ENCODE data around the gene IFI27L1. TPM values are rescaled to one million over a fixed set of nuclear protein-coding genes. Genes with fewer than 3 reads are reported as not detected.
A peak's percentile ranks its signal among the peaks of the same experiment; 100 is the strongest.

The IFI27L1 gene, protein sequence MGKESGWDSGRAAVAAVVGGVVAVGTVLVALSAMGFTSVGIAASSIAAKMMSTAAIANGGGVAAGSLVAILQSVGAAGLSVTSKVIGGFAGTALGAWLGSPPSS
- 9.4 TPM for total RNA-seq

DNA sequence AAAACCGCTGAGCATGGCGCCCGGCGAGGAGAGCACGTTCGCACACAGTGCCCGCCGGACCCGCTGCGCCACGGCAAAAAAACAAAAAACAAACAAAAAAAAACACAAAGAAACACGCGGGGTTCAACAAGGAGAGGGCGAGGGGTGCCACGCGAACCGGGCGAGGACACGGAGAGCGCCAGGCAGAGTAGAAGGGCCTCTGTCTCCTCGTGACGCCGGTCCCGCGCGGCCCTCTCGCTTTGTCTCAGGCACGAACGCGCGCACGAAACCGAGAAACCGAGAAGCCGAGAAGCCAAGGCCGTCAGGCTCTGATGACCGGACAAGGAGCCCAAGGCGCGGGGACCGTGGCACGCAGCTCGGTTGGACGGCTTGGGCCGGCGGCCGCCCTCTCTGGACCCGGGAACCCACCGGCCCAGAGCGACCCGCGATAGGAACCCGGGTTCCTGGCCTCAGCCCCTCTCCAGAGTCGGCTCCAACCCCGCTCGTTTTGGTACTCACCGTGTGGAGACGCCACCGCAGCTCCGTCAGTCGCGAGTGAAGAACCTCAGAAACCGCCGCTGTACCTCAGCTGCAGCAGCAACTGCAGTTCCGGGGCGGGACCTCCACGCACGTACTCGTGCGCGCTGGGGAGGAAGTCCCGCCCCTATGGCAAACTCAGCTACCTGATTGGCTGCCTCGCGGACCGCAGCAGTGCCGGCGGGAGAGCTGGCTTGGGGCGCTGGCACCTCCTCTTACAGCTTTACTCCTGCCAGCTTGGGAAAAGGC, at the start of gene IFI27L1, which contains the start of gene DDX24:
TSS of gene IFI27L1 (plus strand) at position 690 of the 765 bp plus-strand sequence. CDS start 15,628 bp downstream, outside the sequence.
TSS of gene DDX24 (minus strand) at position 582 of the 765 bp plus-strand sequence. CDS start 1,460 bp downstream, outside the sequence.
- peak; percentile 96 for DNase-seq (ENCODE audit: low spot score)

DNA sequence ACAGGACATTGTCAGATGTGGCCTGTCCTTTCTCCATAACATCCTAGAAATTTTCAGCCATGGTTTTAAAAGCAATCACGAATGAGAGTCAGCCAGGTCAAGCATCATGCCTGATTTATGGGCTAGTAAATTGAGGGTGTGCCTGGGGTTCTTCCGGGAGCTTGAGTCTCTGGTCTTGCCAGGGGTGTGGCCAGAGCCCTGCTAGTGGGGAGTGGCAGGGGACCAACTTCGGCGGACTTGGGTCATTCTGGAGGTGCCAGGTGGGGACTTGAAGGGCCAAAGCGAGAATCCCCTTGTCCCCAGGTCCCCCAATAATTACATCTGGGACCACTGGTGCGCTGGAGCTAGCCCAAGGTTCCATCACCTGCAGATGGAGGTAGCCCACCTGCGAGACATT, 49.2 kb upstream of the IFI27L1 start:
- no peak for DNase-seq (ENCODE audit: low spot score)

DNA sequence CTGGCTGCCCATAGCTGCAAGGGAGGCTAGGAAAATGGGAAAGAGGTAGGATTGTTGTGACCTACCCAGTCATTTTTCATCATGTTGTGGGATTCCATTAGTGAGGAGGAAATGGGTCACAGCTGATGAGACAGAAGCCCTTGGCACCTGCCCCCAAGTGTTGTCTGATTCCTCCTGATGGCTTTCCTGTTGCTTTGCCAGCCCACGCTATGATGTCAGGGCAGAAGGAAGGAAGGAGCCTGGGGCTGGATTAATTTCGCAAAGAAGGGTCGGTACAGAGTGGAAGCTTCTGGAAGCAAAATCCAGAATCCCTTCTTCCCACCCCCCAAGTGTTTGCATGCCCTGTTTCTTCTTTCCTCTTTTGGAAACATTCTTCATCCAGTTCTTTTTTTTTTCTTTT, 46.2 kb upstream of the IFI27L1 start:
- no peak for DNase-seq (ENCODE audit: low spot score)

DNA sequence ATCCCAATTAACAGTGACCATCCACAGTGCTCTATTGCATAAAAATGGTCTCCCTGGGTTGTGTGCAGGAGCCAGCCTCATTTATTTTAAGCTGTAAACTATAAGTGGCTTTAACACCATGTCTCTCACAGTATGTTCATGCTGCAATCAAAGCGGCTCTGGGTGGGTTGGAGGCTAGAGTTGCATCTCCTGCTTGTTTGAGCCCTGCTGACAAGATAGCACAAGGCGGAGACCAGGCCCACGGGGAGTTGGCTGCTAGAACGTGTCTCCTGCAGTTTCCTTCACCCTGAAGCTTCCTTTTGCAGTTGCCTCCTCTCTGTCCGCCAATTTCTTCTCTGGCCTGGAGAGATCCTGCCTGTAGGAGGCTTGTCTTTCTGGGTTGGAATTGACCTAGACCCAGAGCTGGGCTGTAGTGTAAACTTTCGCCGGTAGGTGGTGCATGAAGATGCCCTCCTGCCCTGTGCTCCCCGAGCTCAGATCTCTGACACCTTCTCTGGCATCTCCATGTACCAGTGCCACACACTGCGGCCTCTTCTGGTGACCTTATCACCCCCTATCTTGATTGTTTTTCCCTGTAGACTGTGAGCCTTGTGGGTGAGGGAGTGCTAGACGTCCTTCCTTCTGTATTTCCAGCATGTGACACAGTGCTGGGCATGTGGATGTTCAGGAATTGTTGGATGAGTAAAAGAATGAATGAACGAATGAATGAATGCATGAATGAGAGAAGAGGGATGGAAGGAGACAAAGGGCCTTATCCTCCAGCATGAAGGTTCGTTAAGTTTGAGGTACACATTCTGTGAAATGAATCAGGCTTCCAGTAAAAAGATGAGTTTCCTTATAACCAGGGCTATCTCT, 44.6 kb upstream of the IFI27L1 start:
- DNase-seq (ENCODE audit: low spot score) = peak; percentile 72

DNA sequence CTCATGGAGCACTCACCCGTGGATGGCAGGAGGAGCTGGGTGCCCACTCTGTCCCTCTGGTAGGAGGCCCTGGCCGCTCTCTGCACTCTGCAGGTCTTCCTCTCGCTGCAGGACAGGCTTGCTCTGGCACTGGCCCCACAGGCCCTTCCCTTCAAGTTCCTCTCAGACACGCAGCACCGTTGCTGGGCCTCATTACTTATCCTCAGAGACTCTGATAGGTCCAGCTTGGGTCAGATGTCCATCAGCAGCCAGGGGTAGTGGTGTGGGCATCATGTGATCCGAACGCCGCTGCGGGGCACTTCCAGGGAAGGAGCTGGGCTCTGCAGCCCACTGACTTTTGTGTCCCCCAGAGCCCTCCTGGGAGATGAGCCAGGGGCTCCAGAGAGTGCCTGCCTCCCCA, 43.2 kb upstream of the IFI27L1 start:
- no peak for DNase-seq (ENCODE audit: low spot score)

DNA sequence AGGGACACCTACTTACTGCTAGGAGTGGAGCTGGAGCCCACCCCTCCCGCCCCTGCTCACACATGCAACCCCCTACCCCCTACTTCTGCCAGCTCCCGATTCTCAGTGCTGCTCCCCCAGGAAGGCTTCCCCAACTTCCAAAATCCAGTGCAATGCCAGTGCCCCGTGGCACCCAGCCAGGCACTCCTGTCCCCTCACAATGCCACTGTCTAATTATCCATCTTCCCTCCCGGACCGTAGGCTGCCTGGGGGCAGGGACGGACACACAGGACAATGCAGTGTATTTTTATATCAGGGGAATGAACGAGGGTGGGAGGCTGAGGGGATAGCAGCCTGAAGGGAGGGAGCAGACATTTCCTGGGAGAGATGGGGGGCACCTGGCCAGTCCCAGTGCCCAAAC, 42.6 kb upstream of the IFI27L1 start:
- DNase-seq (ENCODE audit: low spot score) = no peak

DNA sequence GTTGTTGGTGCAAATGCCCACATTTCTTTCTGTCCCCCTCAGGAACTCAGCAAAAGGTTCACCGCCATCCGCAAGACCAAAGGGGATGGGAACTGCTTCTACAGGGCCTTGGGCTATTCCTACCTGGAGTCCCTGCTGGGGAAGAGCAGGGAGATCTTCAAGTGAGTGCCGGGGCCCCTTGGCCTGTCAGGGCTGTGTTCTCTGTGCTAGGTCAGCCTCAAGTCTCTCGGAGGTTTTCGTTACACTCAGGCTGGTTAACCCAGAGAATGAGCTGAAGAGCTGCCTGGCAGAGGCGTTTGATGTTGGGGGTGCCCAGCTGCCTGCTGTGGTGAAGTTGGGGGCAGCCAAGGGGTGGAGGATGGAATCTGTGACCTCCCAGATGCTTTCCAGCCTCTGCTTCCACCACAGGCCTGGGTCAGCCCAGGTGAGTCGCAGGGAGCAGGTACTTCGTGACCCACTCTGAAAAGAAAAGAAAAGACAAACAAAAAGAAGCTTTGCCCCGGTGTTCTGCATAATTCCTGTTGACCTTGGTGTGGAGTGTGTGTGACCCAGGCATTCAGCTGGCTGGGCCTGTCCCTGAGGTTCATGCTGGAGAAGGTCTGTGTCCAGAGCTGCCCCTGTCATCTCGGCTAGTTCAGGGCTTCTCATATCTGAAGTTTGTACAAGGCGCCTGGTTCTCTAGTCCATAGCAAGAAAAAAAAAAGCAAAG, 42.0 kb upstream of the IFI27L1 start:
- no peak for DNase-seq (ENCODE audit: low spot score)

DNA sequence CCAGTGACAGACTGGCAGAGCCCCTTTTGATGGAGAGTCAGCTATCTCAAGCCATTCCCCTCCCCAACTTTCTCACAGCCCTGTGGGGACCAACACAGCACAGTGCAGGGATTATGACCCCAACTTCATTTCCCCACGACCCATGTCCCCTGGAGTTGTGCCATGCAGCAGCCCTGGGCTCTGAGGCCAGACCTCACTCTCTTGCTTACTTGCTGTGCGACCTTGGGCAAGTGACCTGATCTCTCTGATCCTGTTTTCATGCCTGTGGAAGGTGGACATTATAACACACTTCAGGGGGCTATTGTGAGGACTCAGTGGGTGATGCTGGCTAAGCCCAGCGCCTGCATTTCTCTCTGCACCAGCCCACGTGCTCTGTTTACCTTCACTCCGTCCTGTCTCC, 40.9 kb upstream of the IFI27L1 start:
- DNase-seq (ENCODE audit: low spot score) = no peak

DNA sequence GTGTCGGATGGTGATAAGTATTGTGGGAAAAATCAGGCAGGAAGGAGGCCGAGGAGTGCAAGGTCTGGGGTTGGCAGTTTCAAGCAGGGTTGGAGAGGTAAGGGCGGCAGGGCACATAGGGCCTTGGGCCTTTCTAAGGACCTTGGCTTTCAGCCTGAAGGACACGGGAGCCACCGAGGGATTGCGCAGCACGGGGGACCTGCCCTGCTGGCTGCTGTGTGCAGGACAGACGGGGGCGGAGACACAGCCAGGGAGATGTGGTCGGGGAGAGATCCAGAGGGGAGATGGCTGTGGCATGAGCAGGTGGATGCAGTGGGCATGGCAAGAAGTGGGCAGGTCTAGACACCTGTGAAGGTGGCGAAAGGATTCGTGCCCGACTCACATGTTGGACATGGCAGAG, 40.3 kb upstream of the IFI27L1 start:
- DNase-seq (ENCODE audit: low spot score) = no peak

DNA sequence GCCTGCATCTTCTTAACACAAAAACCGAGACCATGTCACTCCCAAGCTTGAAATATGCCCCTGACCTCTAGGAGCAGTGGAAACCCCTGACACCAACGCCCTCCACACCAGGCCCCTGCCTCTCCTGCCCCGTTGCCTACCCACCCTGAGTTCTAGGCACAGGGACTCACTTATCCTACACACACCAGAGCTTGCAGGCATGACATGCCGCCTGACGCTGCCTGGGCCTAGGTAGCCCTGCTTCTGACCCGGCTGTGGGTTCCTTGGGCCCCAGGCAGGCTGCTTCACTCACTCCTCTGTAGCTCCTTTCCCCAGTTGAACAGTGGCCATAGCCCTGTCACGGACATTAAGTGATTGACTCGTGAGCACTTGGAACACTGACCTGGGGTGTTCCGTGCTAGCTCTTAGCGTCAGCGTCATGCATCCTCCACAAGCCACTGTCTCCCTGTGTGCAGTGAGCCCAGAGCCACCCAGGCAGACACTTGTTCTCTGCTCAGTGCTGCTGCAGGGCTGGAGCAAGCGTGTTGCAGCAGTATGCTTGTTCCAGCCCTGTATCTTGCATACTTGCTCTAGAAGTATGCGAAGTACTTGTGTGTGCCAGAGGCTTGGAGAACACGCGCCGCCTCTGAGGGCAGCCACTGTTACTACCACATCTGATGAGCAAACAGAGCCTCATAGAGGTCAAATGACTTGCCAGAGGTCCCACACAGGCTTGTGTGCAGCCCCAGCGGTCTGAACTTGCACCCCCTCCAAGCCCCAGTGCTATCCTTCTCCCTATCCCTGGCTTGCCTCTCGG, 39.4 kb upstream of the IFI27L1 start:
- DNase-seq (ENCODE audit: low spot score) = no peak

DNA sequence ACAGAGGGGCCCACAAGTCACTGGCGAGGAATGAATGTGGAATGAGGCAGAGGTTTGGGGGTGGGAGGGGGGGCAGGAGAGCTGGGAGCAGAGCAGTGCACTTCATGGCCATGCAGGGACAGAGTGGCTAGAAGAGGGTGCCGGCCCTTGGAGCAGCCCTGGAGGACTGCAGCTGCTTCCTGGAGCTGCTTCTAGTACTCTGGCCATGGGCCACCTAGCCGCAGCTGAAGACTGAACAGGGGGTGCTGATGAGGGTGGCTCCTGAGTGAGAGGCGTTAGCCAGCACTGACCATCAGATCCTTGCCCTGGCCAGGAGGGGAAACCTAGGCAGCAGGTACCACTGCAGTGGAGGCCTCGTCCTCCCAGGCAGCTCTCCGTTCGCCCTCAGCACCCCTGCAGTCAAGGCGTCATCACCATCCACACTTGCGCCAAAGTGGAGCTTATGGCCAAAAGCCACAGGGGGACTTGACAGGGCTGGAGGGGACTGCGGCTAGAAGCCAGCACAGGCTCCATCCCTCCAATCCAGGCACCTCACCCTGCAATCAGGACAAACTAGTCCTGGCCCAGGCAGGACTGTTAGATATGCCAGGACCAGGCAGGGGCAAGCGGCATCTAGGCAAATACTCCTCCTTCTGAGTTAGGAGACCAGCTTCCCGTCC, 38.5 kb upstream of the IFI27L1 start:
- no peak for DNase-seq (ENCODE audit: low spot score)

DNA sequence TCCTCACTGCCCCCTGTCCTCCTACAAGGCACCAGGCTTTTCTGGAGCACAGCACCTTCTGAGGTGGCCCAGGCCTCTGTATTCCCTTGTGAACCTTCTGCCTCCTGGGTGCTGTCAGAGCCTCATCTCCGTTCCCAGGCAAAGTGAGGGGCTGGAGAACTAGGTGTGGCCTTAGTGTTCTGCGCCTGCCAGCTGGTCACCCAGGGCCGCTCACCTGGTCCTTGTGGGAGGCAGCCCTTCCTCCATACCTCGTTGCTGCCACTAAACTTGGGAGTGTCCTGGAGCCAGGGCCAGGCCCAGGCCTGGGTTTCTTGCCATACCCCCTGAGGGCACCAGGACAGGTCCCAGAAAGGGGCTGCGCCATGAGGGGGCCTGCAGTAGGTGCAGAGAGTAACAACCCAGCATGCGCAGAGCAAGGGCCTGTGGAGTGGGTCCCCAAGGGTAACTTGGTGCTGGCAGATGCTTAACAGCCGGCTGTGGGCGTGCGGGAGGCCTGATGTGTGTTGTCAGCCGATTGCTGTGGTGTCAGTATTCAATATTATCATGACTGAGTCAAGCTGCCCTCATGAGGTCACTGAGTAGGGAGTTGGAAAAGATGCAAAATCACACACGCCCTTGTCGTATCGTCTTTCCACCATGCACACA, 37.9 kb upstream of the IFI27L1 start:
- DNase-seq (ENCODE audit: low spot score) = no peak

DNA sequence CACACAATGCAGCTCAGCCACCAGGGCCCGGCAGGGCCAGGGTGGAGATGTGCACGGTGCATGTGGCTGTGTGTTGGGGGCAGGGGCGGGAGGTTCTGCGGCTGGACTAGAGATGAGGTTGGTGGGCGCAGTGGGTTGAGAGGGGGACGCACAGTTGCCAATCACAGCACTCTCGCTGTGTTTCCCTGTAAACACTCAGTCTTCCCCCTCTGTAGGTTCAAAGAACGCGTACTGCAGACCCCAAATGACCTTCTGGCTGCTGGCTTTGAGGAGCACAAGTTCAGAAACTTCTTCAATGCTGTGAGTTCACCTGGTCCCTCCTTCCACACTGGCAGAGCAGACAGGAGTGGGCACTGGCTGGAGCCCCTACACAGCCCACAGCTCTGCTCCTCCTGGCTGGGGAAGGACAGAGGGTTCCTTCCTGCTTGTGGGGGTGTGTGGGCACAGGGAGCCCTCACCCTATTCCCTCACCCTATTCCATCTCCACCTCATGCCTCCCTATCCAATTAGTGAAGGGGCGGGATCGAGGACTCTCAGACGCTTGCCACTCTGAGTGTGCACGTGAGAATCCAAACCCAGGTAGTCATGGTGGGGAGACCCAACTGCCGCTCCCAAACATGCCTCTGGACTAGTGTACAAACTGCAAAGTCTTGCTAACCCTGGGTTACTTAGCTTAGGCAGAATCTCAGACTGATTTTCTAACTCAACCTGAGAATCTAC, 37.2 kb upstream of the IFI27L1 start:
- DNase-seq (ENCODE audit: low spot score) = no peak

DNA sequence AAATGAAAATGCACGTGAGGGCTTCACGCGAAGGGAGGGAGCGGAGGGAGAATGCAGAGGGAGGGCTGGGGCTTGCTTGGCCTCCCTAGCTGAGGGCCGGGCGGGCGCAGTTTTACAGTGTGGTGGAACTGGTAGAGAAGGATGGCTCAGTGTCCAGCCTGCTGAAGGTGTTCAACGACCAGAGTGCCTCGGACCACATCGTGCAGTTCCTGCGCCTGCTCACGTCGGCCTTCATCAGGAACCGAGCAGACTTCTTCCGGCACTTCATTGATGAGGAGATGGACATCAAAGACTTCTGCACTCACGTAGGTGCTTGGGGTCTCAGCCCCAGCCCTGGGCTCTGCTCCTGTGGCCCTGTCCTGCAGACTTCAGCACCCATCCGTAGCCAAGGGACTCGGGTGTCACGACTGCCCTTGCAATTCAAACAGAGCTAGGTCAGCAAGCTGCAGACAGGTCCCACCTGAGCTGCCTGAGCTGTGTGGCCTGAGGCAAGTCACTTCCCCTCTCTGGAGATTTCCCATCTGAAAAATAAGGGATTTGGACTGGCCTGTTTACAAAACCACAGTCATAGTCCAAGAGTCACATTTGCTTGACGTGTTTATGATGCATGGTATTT, 36.5 kb upstream of the IFI27L1 start:
- no peak for DNase-seq (ENCODE audit: low spot score)

DNA sequence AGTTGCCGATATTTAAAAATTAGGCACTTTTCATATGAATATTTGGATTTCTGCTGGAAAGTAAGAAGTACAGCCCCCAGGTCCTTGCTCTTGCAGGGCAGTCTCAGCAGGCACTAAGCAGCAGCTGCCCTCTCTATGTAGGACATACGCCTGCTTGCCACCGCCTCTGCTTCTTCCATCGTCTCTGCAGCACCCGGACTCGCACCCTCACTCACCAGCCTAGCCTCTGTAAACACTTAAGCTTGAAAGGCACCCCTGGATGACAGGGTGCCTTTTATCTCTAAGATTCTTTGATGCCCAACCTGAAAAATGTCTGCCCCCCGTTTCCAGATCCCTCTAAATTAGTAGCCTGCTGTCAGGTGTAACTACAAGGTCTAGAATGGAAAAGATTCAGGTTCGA, 36.0 kb upstream of the IFI27L1 start:
- DNase-seq (ENCODE audit: low spot score) = no peak

DNA sequence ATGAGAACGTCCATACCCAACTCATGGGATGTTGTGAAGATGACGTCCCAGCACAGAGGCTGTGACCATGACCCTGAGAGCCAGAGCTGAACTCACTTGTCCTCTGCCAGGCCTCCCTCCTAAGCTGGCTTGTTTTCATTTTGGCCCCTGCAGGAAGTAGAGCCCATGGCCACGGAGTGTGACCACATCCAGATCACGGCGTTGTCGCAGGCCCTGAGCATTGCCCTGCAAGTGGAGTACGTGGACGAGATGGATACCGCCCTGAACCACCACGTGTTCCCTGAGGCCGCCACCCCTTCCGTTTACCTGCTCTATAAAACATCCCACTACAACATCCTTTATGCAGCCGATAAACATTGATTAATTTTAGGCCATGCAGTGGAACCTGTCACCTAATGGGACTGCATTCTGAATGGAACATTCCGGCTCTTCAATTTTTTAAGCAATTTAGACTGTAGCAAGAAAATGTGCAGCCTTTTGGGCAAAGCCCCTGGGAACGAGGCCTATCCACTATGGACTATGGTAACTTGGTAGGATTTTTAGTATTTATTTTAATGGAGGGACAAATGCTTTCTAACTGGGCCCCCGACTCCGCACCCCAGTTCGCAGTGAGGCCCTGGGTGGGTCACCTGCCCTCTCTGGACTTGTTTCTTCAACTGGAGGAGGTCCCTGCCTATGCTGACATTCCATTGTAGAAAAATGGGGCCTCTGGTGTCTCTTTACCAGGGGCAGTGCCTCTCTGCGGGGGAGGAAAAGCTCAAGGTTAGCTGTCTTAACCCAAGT, 35.4 kb upstream of the IFI27L1 start:
- DNase-seq (ENCODE audit: low spot score) = no peak

DNA sequence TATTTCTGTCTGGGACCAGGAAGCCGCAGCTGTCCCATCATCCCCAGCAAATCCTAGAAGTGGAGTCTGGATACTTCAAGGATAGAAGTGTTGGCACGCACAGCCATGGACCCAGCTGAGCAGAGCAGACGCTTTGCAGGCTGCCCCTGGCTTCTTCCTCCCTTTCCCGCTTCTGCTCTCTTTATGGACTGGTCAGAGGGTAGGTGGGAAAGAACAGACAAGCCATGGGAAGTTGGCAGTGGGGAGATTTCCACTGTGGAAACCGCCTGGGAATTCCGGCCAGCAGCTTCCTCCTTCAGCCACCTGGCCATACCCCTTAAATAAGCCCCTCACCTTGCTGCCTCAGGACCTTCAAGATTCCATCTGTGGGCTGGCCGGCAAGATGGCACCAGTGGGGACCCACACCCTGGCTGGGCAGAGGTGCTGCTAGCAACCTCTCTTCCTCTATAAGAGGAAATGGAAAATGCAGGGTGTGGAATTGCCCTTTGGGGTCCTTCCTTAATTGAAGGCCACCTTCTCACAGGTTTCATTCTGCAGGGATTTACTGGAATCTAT, 34.3 kb upstream of the IFI27L1 start:
- DNase-seq (ENCODE audit: low spot score) = no peak

DNA sequence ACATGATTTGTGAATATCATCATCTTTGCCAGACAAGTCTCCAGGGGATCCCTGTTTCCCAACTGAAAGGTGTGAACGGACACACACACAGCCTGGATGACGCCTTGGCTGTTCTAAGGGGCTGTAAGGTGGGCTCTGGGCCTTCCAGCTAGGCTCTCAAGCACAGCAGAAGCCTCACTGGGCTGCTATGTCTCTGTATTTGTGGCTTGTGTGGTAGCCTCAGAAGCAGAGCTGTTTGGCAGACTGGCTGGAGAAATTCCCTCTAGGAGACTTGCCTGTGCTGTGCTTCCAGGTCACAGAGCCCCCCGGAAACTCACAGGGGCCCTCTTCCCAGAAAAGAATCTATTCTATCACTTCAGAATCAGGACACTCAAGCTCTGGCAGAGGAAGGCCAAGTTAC, 33.5 kb upstream of the IFI27L1 start:
- no peak for DNase-seq (ENCODE audit: low spot score)
